ENCODE data around the gene CHRND. TPM values are rescaled to one million over a fixed set of nuclear protein-coding genes. Genes with fewer than 3 reads are reported as not detected.

CHRND gene
- total RNA-seq, 1 donor from 2014 or later: not detected

DNA sequence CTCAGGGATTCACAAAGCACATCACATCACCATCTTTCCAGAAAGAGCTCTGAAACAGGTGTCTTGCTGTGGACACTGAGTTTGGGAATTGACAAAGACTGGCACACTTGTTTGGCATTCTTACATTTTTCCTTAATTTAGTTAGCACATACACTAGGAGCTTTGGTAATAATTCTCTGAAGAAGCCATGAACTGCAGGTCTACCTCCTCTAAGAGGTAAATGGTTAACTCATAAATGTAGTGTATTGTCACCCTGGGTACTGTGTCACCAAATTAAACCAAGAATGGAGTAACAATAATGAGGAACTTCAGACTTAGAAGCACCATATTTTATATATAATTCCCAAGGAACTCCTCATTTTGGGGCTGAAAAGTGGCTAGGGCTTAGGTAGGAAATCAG lies 47.1 kb downstream of the CHRND start:
- Histone ChIP-seq H3K4me3 (ENCODE audit: low read depth, low read length) (no peak overlapping the region), H3K27me3 (ENCODE audit: control insufficient read depth, insufficient read depth, low read length) (no peaks in the 10 kb centered on the region), H3K36me3 (ENCODE audit: control insufficient read depth, insufficient read depth, low read length) (peaks cover 2% of the 10 kb centered on the region)
- no peak for TF ChIP-seq CTCF (IDR thresholded peaks at IDR 0.05; ENCODE audit: insufficient read depth, low read length, poor library complexity, severe bottlenecking)
- DNase-seq (ENCODE audit: low read depth): no peak

GRCh38 chr2:232573771-232574435 lies 47.9 kb downstream of the CHRND start:
- no peak for DNase-seq (ENCODE audit: low read depth)
- no peak for TF ChIP-seq CTCF (IDR thresholded peaks at IDR 0.05; ENCODE audit: insufficient read depth, low read length, poor library complexity, severe bottlenecking)
- peaks cover 2% of the 10 kb centered on the region for H3K36me3 ChIP-seq (ENCODE audit: control insufficient read depth, insufficient read depth, low read length)
- no peak overlapping the region for H3K4me3 ChIP-seq (ENCODE audit: low read depth, low read length)
- H3K27me3 ChIP-seq (ENCODE audit: control insufficient read depth, insufficient read depth, low read length): no peaks in the 10 kb centered on the region

DNA sequence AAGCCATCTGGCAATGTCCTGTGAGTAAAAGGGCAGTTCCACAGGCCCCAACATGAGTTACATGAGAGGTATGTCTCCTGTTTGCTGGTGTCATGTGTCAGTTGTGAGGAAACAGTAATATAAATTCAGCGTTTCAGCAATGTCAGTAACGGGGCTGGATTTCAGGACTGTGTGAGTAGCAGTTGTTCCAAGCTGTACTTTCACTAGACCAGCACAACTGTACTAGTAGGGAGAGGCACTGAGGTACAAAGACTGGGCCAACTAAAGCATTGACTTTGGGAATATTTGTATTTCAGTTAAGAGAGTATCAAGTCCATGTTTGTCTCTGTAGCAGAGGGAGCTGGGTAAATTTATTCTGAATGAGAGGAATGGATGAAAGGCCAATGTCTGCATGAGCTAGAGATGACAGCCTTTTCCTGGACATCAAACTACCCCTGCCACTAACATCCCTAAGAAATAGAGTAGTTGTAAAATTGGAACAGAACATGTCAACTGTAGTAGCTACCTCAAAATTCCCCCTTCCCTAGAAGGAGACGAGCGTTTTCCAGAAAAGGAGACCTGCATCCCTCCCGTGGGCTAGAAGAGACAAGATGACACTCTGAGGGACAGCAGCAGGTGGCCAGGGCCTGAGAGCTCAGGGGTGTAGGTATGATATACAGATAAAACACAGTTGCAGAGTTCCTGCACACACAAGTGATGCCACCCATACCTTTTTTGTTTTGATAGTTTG lies 48.9 kb downstream of the CHRND start:
- TF ChIP-seq CTCF (IDR thresholded peaks at IDR 0.05; ENCODE audit: insufficient read depth, low read length, poor library complexity, severe bottlenecking): no peak
- no peak for DNase-seq (ENCODE audit: low read depth)
- no peaks in the 10 kb centered on the region for H3K27me3 ChIP-seq (ENCODE audit: control insufficient read depth, insufficient read depth, low read length)
- no peak overlapping the region for H3K4me3 ChIP-seq (ENCODE audit: low read depth, low read length)
- H3K36me3 ChIP-seq (ENCODE audit: control insufficient read depth, insufficient read depth, low read length): no peaks in the 10 kb centered on the region

DNA sequence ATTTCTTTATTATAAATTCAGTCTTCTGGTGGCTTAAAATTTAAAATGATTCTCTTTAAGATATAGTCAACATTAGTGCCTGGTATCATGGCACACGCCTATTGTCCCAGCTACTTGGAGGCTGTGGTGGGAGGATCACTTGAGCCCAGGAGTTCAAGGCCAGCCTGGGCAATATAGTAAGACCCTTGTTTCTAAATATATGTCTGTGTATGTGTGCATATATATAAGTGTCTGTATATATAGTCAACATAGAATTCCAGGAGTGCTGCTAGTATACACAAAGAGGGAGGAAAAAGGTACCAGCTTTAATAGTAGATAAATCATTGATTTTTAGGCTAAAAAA lies 49.4 kb downstream of the CHRND start:
- Histone ChIP-seq H3K36me3 (ENCODE audit: control insufficient read depth, insufficient read depth, low read length) (no peaks in the 10 kb centered on the region), H3K27me3 (ENCODE audit: control insufficient read depth, insufficient read depth, low read length) (no peaks in the 10 kb centered on the region), H3K4me3 (ENCODE audit: low read depth, low read length) (no peak overlapping the region)
- no peak for TF ChIP-seq CTCF (IDR thresholded peaks at IDR 0.05; ENCODE audit: insufficient read depth, low read length, poor library complexity, severe bottlenecking)
- no peak for DNase-seq (ENCODE audit: low read depth)

- Histone ChIP-seq H3K27me3 (ENCODE audit: control insufficient read depth, insufficient read depth, low read length) (no peaks in the 10 kb centered on the region), H3K4me3 (ENCODE audit: low read depth, low read length) (no peak overlapping the region), H3K36me3 (ENCODE audit: control insufficient read depth, insufficient read depth, low read length) (no peaks in the 10 kb centered on the region)
- DNase-seq (ENCODE audit: low read depth): no peak
- TF ChIP-seq CTCF (IDR thresholded peaks at IDR 0.05; ENCODE audit: insufficient read depth, low read length, poor library complexity, severe bottlenecking): no peak
Observed at GRCh38 chr2:232576995-232577394, 51.0 kb downstream of the CHRND start.

GRCh38 chr2:232577841-232578240 lies 51.9 kb downstream of the CHRND start:
- Histone ChIP-seq H3K27me3 (ENCODE audit: control insufficient read depth, insufficient read depth, low read length) (no peaks in the 10 kb centered on the region), H3K36me3 (ENCODE audit: control insufficient read depth, insufficient read depth, low read length) (no peaks in the 10 kb centered on the region), H3K4me3 (ENCODE audit: low read depth, low read length) (no peak overlapping the region)
- no peak for DNase-seq (ENCODE audit: low read depth)
- TF ChIP-seq CTCF (IDR thresholded peaks at IDR 0.05; ENCODE audit: insufficient read depth, low read length, poor library complexity, severe bottlenecking): no peak
